Forelimb muscle (tissue), 1 donor: ENCODE data around the gene VAV2. TPM values are rescaled to one million over a fixed set of nuclear protein-coding genes. Genes with fewer than 3 reads are reported as not detected.

Experiments used
- DNase-seq: peaks from one replicate; pipeline ENCODE4 v3.0.0-alpha.2; 2013; ENCODE audit warnings: low read depth
- polyA plus RNA-seq: library from polyadenylated mRNA; unstranded; fragments of 120-200 nt; gene quantifications from one replicate; pipeline ENCODE4 v1.2.1, GENCODE V29; 2013; ENCODE audit not compliant: insufficient read length

Gene VAV2
- polyA plus RNA-seq: 13.5 TPM

- no peak for DNase-seq
Measured at GRCh38 chr9:133991964-133992779, at the start of gene VAV2. TSS of gene VAV2 (minus strand) at chr9:133992324. CDS start at chr9:133992278, 46 bp downstream.

- no peak for DNase-seq
Measured at GRCh38 chr9:134041649-134041962, 49.5 kb upstream of the VAV2 start.

GRCh38 chr9:134040781-134041648 lies 48.9 kb upstream of the VAV2 start:
- no peak for DNase-seq

- no peak for DNase-seq
Measured at GRCh38 chr9:134040176-134040565, 48.0 kb upstream of the VAV2 start.

GRCh38 chr9:134039386-134040175 lies 47.5 kb upstream of the VAV2 start:
- DNase-seq: no peak

- DNase-seq: no peak
Measured at GRCh38 chr9:134037641-134038040, 45.5 kb upstream of the VAV2 start.

GRCh38 chr9:134036130-134036529 lies 44.0 kb upstream of the VAV2 start:
- DNase-seq: no peak

GRCh38 chr9:134035041-134036039 lies 43.2 kb upstream of the VAV2 start:
- DNase-seq: no peak

- no peak for DNase-seq
Measured at GRCh38 chr9:134034215-134035040, 42.3 kb upstream of the VAV2 start.

GRCh38 chr9:134033516-134034214 lies 41.5 kb upstream of the VAV2 start:
- no peak for DNase-seq

- no peak for DNase-seq
Measured at GRCh38 chr9:134032456-134033222, 40.5 kb upstream of the VAV2 start.

GRCh38 chr9:134031783-134032182 lies 39.7 kb upstream of the VAV2 start:
- no peak for DNase-seq

- no peak for DNase-seq
Measured at GRCh38 chr9:134030821-134031470, 38.8 kb upstream of the VAV2 start.

GRCh38 chr9:134029248-134030226 lies 37.4 kb upstream of the VAV2 start:
- no peak for DNase-seq

- DNase-seq: no peak
Measured at GRCh38 chr9:134028575-134029247, 36.6 kb upstream of the VAV2 start.

- no peak for DNase-seq
Measured at GRCh38 chr9:134028076-134028475, 36.0 kb upstream of the VAV2 start.
